ENCODE measurements around the gene RAP1GAP2.
"Not testable (repeated sequence)": the region's sequence is repeated elsewhere in the genome, so short reads cannot be mapped to it uniquely, and the experiment has no call there.

The RAP1GAP2 gene

DNA sequence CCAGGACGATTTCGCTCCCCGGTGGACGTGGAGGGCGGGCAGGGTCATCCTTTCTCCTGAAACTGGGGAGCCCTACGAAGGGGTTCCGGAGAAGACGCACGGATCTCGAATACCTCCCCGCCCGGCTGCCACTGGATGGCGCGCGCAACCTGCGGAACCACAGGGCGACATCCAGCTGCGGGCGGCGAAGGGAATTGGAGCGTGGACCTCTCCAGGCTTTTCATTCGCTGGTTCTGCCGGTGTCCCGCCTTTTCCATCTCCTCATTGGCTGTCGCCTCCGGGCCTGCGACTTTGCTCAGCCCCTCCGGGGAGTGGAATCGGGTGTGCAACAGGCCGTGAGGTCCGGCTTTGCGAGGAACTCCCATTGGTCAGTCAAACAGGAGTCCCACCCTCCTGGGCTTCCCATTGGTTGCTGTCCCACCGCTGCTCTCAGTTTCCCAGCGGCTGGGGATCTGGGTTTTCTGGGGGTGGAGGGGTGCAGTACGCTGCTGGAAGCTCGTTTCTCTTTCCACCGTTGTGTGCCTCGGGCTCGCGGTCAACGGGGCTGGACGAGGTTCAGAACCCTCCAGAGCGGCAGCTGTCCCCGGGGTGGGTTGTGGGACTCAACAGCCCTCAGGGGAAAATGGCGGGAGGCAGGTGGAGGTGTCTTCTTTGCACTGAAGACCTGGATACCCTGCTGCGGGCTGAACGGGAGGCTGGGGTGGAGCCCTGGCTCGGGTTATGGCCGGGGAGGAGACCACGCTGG lies 252.7 kb downstream of the RAP1GAP2 start:
- DNase-seq (ENCODE audit: low read depth) = peak; percentile 99
- TF ChIP-seq, protein P1, sequence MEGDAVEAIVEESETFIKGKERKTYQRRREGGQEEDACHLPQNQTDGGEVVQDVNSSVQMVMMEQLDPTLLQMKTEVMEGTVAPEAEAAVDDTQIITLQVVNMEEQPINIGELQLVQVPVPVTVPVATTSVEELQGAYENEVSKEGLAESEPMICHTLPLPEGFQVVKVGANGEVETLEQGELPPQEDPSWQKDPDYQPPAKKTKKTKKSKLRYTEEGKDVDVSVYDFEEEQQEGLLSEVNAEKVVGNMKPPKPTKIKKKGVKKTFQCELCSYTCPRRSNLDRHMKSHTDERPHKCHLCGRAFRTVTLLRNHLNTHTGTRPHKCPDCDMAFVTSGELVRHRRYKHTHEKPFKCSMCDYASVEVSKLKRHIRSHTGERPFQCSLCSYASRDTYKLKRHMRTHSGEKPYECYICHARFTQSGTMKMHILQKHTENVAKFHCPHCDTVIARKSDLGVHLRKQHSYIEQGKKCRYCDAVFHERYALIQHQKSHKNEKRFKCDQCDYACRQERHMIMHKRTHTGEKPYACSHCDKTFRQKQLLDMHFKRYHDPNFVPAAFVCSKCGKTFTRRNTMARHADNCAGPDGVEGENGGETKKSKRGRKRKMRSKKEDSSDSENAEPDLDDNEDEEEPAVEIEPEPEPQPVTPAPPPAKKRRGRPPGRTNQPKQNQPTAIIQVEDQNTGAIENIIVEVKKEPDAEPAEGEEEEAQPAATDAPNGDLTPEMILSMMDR (conservative IDR thresholded peaks at IDR 0.05; ENCODE audit: low read depth, low read length) = peak; percentile 80
- peak overlapping the region; percentile 81 for H3K4me3 ChIP-seq (ENCODE audit: low read depth, low read length)

DNA sequence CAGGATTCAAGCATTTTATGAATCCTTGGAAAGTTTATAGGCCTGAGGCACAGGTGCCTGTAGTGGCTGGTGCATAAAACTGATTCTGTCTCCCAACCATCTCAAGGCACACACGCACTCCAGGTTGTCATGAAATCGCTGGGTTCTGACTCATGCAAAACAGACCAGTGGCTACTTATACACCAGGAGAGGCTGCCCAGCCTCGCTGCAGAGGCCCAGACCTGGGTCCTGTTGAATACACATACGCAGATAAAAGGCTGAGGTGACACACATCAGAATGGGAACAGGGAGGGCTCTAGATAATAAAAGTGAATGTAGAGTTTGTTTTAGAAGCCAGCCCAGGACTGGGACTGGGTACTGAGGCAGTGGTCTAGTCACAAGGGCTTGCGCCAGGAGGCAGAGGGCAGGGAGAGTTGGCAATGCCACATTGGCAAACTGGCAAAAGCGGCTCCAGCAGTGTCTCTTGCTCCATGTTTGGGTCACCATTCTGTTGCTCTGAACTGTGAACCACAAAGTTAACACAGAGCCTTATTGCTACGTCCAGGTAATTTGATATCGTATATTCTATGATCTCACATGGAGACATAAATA lies 253.6 kb downstream of the RAP1GAP2 start:
- DNase-seq (ENCODE audit: low read depth) = peak; percentile 9
- no peak overlapping the region for H3K4me3 ChIP-seq (ENCODE audit: low read depth, low read length)

DNA sequence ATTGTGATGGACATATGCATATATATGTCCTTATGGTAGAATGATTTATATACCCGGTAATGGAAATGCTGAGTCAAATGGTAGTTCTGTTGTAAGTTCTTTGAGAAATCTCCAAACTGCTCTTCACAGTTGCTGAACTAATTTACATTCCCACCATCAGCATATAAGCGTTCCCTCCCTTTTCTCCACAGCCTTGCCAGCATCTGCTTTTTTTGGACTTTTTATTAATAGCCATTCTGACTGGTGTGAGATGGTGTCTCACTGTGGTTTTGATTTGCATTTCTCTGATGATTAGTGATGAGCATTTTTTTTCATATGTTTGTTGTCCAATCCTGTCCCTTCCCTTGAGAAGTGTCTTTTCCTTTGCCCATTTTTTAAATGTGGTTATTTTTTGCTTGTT lies 258.6 kb downstream of the RAP1GAP2 start:
- DNase-seq (ENCODE audit: low read depth); H3K4me3 ChIP-seq (ENCODE audit: low read depth, low read length): not testable (repeated sequence)

More for the DNA sequence above, 253.6 kb downstream of the RAP1GAP2 start:
- TF ChIP-seq, protein P1 (conservative IDR thresholded peaks at IDR 0.05; ENCODE audit: low read depth, low read length) = no peak

DNA sequence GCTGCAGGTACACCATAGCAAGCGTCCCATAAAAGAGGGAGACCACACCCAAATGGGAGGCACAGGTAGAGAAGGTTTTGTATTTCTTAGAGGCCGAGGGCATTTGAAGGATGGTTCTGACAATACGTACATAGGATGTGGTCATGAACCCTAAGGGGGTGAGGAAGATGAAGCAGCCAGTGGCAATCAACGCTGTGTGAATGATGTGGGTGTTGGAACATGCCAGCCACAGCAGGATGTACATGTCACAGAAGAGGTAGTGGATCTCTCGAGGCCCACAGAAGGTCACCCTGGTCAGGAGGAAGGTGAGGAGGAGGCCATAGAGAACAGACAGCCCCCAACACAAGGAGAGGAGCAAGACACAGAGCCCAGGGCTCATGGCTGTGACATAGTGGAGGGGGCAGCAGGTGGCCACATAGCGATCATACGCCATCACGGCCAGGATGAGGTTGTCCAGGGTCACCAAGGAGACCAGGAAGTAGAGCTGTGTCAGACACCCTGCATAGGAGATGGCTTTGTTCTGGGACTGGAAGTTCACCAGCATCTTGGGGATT lies 266.7 kb downstream of the RAP1GAP2 start:
- DNase-seq (ENCODE audit: low read depth); H3K4me3 ChIP-seq (ENCODE audit: low read depth, low read length): not testable (repeated sequence)

DNA sequence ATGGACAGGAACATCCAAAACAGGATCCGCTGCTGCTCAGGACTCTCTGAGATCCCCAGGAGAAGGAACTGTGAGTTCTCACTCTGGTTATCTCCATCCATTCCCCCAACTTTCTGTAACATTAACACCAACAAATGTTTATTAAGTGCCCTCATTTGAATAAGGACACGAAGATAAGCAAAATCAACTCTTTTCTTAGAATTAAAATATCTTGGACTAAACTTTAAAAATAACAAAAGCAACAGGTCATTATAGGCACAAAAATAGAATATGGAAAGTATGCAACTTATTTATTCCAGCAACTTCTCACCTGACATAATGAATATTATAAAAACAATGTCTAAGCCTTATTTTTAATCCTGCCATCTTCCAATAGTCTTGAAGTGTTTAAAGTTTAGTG lies 267.3 kb downstream of the RAP1GAP2 start, which contains the start of gene OR1D5:
Gene OR1D5 (minus strand): TSS at position 101 of the 400 bp plus-strand sequence. CDS start 0 bp downstream, at position 101.
- DNase-seq (ENCODE audit: low read depth); H3K4me3 ChIP-seq (ENCODE audit: low read depth, low read length): not testable (repeated sequence)

DNA sequence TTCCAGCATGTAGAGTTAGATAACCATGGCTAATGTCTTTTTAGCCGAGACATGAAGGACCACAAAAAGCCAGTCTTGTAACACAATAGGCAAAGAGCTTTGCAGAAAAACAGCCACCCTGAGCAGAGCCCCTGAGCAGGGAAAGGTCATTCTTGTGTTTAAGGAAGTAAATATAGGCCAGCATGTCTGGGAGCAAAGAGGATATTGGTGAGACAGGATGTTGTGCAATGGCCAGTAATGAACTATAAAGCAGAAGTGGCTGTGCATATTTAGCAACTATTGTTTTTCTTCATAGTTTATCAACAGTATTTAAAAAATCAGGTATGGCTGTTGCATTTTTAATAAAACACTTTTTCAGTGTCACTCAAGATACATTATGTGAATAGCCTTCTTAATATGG lies 269.0 kb downstream of the RAP1GAP2 start:
- H3K4me3 ChIP-seq (ENCODE audit: low read depth, low read length) = not testable (repeated sequence)
- DNase-seq (ENCODE audit: low read depth) = peak; percentile 45

DNA sequence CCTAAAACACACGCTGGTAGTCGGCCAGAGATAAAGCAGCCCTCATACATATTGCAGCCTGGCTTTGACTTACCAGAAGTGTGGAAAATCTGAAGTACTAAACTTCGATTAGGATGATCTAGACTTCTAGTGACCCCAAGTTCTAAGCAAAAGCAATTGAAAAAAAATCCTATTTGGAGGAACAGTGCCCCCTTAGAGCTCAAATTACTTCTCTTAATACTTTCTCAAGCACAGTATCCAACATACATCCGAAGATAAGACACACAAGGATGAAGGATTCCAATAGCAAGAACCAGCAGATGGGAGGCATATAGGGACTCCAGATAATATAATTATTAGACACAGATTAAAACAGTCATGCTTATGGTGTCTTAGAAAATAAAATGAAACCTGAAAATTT lies 277.6 kb downstream of the RAP1GAP2 start:
- not testable (repeated sequence) for H3K4me3 ChIP-seq (ENCODE audit: low read depth, low read length); DNase-seq (ENCODE audit: low read depth)

Measured in choroid plexus epithelial cell (primary cell).